SH-SY5Y (cell line): ENCODE results near the gene KCNJ12.

Experiments
- GATA2 ChIP-seq: IDR thresholded peaks from 2 replicates; pipeline ENCODE4 v1.6.1; 2011; ENCODE audit warnings: mild to moderate bottlenecking, low read depth, low read length
- GATA3 ChIP-seq: IDR thresholded peaks from 2 replicates; pipeline ENCODE4 v1.6.1; 2011; ENCODE audit warnings: low read depth, mild to moderate bottlenecking, low read length, moderate library complexity

DNA sequence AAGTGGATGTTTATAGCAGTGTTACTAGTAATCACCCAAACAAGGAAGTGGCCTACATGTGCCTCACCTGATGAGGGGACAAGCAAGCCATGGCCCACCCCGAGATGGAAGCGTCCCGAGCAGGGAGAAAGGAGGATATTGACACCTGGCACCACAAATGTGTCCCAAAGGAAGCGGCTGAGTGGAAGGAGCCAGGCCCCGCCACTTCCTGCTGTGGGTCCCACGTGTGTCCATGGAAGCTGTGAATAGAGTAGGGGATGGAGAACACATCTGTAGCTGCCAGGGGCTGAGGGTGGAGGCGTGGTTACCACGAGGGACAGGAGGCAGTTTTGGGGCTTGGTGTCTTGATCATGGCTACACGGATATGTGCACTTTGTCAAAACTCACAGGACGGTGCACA, 49.2 kb downstream of the KCNJ12 start:
- TF ChIP-seq GATA3, result no peak
- no peak for TF ChIP-seq GATA2
